NB4 (cell line): ENCODE measurements around the gene RHOH.

Experiments
- CTCF ChIP-seq: IDR thresholded peaks from one replicate; pipeline ENCODE4 v1.5.1; 2012; ENCODE audit warnings: low read depth, low read length
- MAX ChIP-seq: IDR thresholded peaks from 2 replicates; pipeline ENCODE4 v1.6.1; 2011; ENCODE audit warnings: low read depth, low read length
- MYC ChIP-seq: IDR thresholded peaks from 2 replicates; pipeline ENCODE4 v1.6.1; 2011; ENCODE audit warnings: low read depth, low read length
- POLR2A ChIP-seq: IDR thresholded peaks from 2 replicates; pipeline ENCODE4 v1.6.1; 2011; ENCODE audit warnings: mild to moderate bottlenecking; ENCODE audit not compliant: insufficient read length; ENCODE audit errors: extremely low read depth

GRCh38 chr4:40164459-40164858 is 32.4 kb upstream of the RHOH start:
- TF ChIP-seq CTCF = no peak
- TF ChIP-seq MAX = no peak
- no peak for TF ChIP-seq POLR2A
- no peak for TF ChIP-seq MYC
